ENCODE data around the gene RPL38.
"Not testable (repeated sequence)": the region's sequence is repeated elsewhere in the genome, so short reads cannot be mapped to it uniquely, and the experiment has no call there.

Gene RPL38

GRCh38 chr17:74182041-74182723 is 21.3 kb upstream of the RPL38 start:
- H3K4me3 ChIP-seq (ENCODE audit: low read length) = no peak overlapping the region
- no peak for TF ChIP-seq CTCF (IDR thresholded peaks at IDR 0.05; ENCODE audit: insufficient read depth, low read depth, low read length, missing control alignments)
- no peak for DNase-seq (ENCODE audit: low read depth)

GRCh38 chr17:74183411-74183810 is 20.1 kb upstream of the RPL38 start:
- DNase-seq (ENCODE audit: low read depth) = no peak
- TF ChIP-seq CTCF (IDR thresholded peaks at IDR 0.05; ENCODE audit: insufficient read depth, low read depth, low read length, missing control alignments) = no peak
- H3K4me3 ChIP-seq (ENCODE audit: low read length) = no peak overlapping the region

- DNase-seq (ENCODE audit: low read depth) = no peak
- H3K4me3 ChIP-seq (ENCODE audit: low read length) = no peak overlapping the region
- no peak for TF ChIP-seq CTCF (IDR thresholded peaks at IDR 0.05; ENCODE audit: insufficient read depth, low read depth, low read length, missing control alignments)
Measured at GRCh38 chr17:74185571-74186185, 17.8 kb upstream of the RPL38 start.

GRCh38 chr17:74186498-74186897 is 17.0 kb upstream of the RPL38 start:
- DNase-seq (ENCODE audit: low read depth) = no peak
- no peak overlapping the region for H3K4me3 ChIP-seq (ENCODE audit: low read length)
- no peak for TF ChIP-seq CTCF (IDR thresholded peaks at IDR 0.05; ENCODE audit: insufficient read depth, low read depth, low read length, missing control alignments)

GRCh38 chr17:74187761-74188160 is 15.7 kb upstream of the RPL38 start:
- no peak overlapping the region for H3K4me3 ChIP-seq (ENCODE audit: low read length)
- no peak for DNase-seq (ENCODE audit: low read depth)
- no peak for TF ChIP-seq CTCF (IDR thresholded peaks at IDR 0.05; ENCODE audit: insufficient read depth, low read depth, low read length, missing control alignments)

GRCh38 chr17:74188687-74189086 is 14.8 kb upstream of the RPL38 start:
- DNase-seq (ENCODE audit: low read depth); H3K4me3 ChIP-seq (ENCODE audit: low read length): not testable (repeated sequence)

GRCh38 chr17:74190154-74190553 is 13.3 kb upstream of the RPL38 start:
- no peak overlapping the region for H3K4me3 ChIP-seq (ENCODE audit: low read length)
- no peak for TF ChIP-seq CTCF (IDR thresholded peaks at IDR 0.05; ENCODE audit: insufficient read depth, low read depth, low read length, missing control alignments)
- no peak for DNase-seq (ENCODE audit: low read depth)

All from epithelial cell of esophagus (primary cell).